Measurements from ENCODE around the gene HTATIP2. TPM values are rescaled to one million over a fixed set of nuclear protein-coding genes. Genes with fewer than 3 reads are reported as not detected.

HTATIP2 gene
- total RNA-seq, 1 donor from 2014 or later = 25.4 TPM

GRCh38 chr11:20417771-20418170 lies 54.3 kb downstream of the HTATIP2 start:
- Histone ChIP-seq H3K9ac (ENCODE audit: low read length) (no peak overlapping the region), H3K27ac (ENCODE audit: low read depth, low read length) (no peak overlapping the region), H3K36me3 (ENCODE audit: insufficient read depth, low read length) (no peaks in the 10 kb centered on the region), H3K4me2 (ENCODE audit: low read length) (no peak overlapping the region), H3K9me3 (ENCODE audit: insufficient read depth, low read depth, low read length) (no peaks in the 10 kb centered on the region), H3K4me1 (ENCODE audit: insufficient read depth, low read length) (no peaks in the 10 kb centered on the region), H3K4me3 (ENCODE audit: insufficient read depth, low read depth, low read length) (no peak overlapping the region), H3K79me2 (ENCODE audit: insufficient read depth, low read length) (no peaks in the 10 kb centered on the region), H4K20me1 (ENCODE audit: insufficient read depth, low read length) (no peaks in the 10 kb centered on the region), H3K27me3 (ENCODE audit: insufficient read depth, low read length) (no peaks in the 10 kb centered on the region), H2AFZ (ENCODE audit: low read depth, low read length) (no peak overlapping the region)
- DNase-seq (ENCODE audit: low read depth) = no peak
- H3K4me1 Mint-ChIP-seq (ENCODE audit: low read depth, unreplicated experiment) = no peaks in the 10 kb centered on the region
- no peak for TF ChIP-seq CTCF (IDR thresholded peaks at IDR 0.05; ENCODE audit: insufficient read depth, low read depth, low read length)
- TF ChIP-seq EZH2 (IDR thresholded peaks at IDR 0.05; ENCODE audit: insufficient read depth, low read length) = no peak
- H3K36me3 Mint-ChIP-seq (ENCODE audit: low read depth, unreplicated experiment) = peaks cover 2% of the 10 kb centered on the region
- no peak overlapping the region for H3K4me3 Mint-ChIP-seq (ENCODE audit: unreplicated experiment)
- H3K27me3 Mint-ChIP-seq (ENCODE audit: low read depth, unreplicated experiment) = no peaks in the 10 kb centered on the region
- no peak for FAIRE-seq
- no peak overlapping the region for H3K27ac Mint-ChIP-seq (ENCODE audit: unreplicated experiment)
- H3K9me3 Mint-ChIP-seq (ENCODE audit: unreplicated experiment) = no peaks in the 10 kb centered on the region

GRCh38 chr11:20421946-20422345 lies 58.4 kb downstream of the HTATIP2 start:
- DNase-seq (ENCODE audit: low read depth) (no peak), FAIRE-seq (no peak)
- Histone ChIP-seq H3K4me2 (ENCODE audit: low read length) (no peak overlapping the region), H3K27me3 (ENCODE audit: insufficient read depth, low read length) (no peaks in the 10 kb centered on the region), H4K20me1 (ENCODE audit: insufficient read depth, low read length) (no peaks in the 10 kb centered on the region), H3K4me3 (ENCODE audit: insufficient read depth, low read depth, low read length) (no peak overlapping the region), H3K27ac (ENCODE audit: low read depth, low read length) (no peak overlapping the region), H3K9ac (ENCODE audit: low read length) (no peak overlapping the region), H3K79me2 (ENCODE audit: insufficient read depth, low read length) (no peaks in the 10 kb centered on the region), H2AFZ (ENCODE audit: low read depth, low read length) (no peak overlapping the region), H3K9me3 (ENCODE audit: insufficient read depth, low read depth, low read length) (no peaks in the 10 kb centered on the region), H3K4me1 (ENCODE audit: insufficient read depth, low read length) (no peaks in the 10 kb centered on the region), H3K36me3 (ENCODE audit: insufficient read depth, low read length) (no peaks in the 10 kb centered on the region)
- peaks cover 2% of the 10 kb centered on the region for H3K36me3 Mint-ChIP-seq (ENCODE audit: low read depth, unreplicated experiment)
- TF ChIP-seq EZH2 (IDR thresholded peaks at IDR 0.05; ENCODE audit: insufficient read depth, low read length) = no peak
- TF ChIP-seq CTCF (IDR thresholded peaks at IDR 0.05; ENCODE audit: insufficient read depth, low read depth, low read length) = no peak
- no peaks in the 10 kb centered on the region for H3K4me1 Mint-ChIP-seq (ENCODE audit: low read depth, unreplicated experiment)
- no peaks in the 10 kb centered on the region for H3K27me3 Mint-ChIP-seq (ENCODE audit: low read depth, unreplicated experiment)
- H3K4me3 Mint-ChIP-seq (ENCODE audit: unreplicated experiment) = no peak overlapping the region
- no peaks in the 10 kb centered on the region for H3K9me3 Mint-ChIP-seq (ENCODE audit: unreplicated experiment)
- no peak overlapping the region for H3K27ac Mint-ChIP-seq (ENCODE audit: unreplicated experiment)

- H4K20me1 ChIP-seq (ENCODE audit: insufficient read depth, low read length) = no peaks in the 10 kb centered on the region
- Mint-ChIP-seq H3K36me3 (ENCODE audit: low read depth, unreplicated experiment) (no peaks in the 10 kb centered on the region), H3K9me3 (ENCODE audit: unreplicated experiment) (no peaks in the 10 kb centered on the region), H3K27me3 (ENCODE audit: low read depth, unreplicated experiment) (no peaks in the 10 kb centered on the region), H3K4me1 (ENCODE audit: low read depth, unreplicated experiment) (peaks cover 8% of the 10 kb centered on the region), H3K27ac (ENCODE audit: unreplicated experiment) (no peak overlapping the region), H3K4me3 (ENCODE audit: unreplicated experiment) (no peak overlapping the region)
- no peaks in the 10 kb centered on the region for H3K9me3 ChIP-seq (ENCODE audit: insufficient read depth, low read depth, low read length)
- H3K79me2 ChIP-seq (ENCODE audit: insufficient read depth, low read length) = no peaks in the 10 kb centered on the region
- H3K27me3 ChIP-seq (ENCODE audit: insufficient read depth, low read length) = no peaks in the 10 kb centered on the region
- no peak for FAIRE-seq
- H3K27ac ChIP-seq (ENCODE audit: low read depth, low read length) = no peak overlapping the region
- H2AFZ ChIP-seq (ENCODE audit: low read depth, low read length) = no peak overlapping the region
- no peak overlapping the region for H3K4me3 ChIP-seq (ENCODE audit: insufficient read depth, low read depth, low read length)
- DNase-seq (ENCODE audit: low read depth) = no peak
- no peak overlapping the region for H3K9ac ChIP-seq (ENCODE audit: low read length)
- H3K4me2 ChIP-seq (ENCODE audit: low read length) = no peak overlapping the region
- no peaks in the 10 kb centered on the region for H3K4me1 ChIP-seq (ENCODE audit: insufficient read depth, low read length)
- H3K36me3 ChIP-seq (ENCODE audit: insufficient read depth, low read length) = no peaks in the 10 kb centered on the region
- TF ChIP-seq CTCF (IDR thresholded peaks at IDR 0.05; ENCODE audit: insufficient read depth, low read depth, low read length) (no peak), EZH2 (IDR thresholded peaks at IDR 0.05; ENCODE audit: insufficient read depth, low read length) (no peak)
Observed at GRCh38 chr11:20429216-20429615, 65.7 kb downstream of the HTATIP2 start.

Other genes with a start within 250 kb of the HTATIP2 start
- not detected in 2 replicates for gene DBX1, start 203.2 kb upstream of the HTATIP2 start, total RNA-seq
- gene PRMT3, start 24.0 kb downstream of the HTATIP2 start, total RNA-seq = 10.5 and 12.0 TPM in 2 replicates
- not detected in 2 replicates for gene SLC6A5, start 235.9 kb downstream of the HTATIP2 start, total RNA-seq

Data from astrocyte (in vitro differentiated cells and primary cell).